ENCODE data around the gene SYNE2. TPM values are rescaled to one million over a fixed set of nuclear protein-coding genes. Genes with fewer than 3 reads are reported as not detected.
"Not testable (repeated sequence)": the region's sequence is repeated elsewhere in the genome, so short reads cannot be mapped to it uniquely, and the experiment has no call there.

The SYNE2 gene
- total and polyA plus RNA-seq, 4 donors = 12.0 to 79.9 (median 19.5) TPM

- Histone ChIP-seq H3K27me3 (ENCODE audit: control insufficient read depth in 4 of 4, insufficient read depth in 4 of 4, low read length in 3 of 4) (no peaks in the 10 kb centered on the region), H3K4me1 (ENCODE audit: control insufficient read depth in 4 of 4, insufficient read depth in 4 of 4, low read length in 3 of 4) (no peaks in the 10 kb centered on the region), H3K36me3 (ENCODE audit: control insufficient read depth in 4 of 4, insufficient read depth in 3 of 4, low read depth in 1 of 4, low read length in 3 of 4) (no peaks in the 10 kb centered on the region), H3K9me3 (ENCODE audit: control insufficient read depth in 4 of 4, low read length in 3 of 4) (no peaks in the 10 kb centered on the region), H3K27ac (ENCODE audit: low read depth in 1 of 2, low read length in 2 of 2) (no peak overlapping the region), H3K9ac (ENCODE audit: low read depth in 1 of 2, low read length in 2 of 2) (no peak overlapping the region), H3K4me3 (ENCODE audit: low read depth in 1 of 3, low read length in 3 of 3) (no peak overlapping the region)
- TF ChIP-seq SP1 (IDR thresholded peaks at IDR 0.05) (no peak), RXRA (IDR thresholded peaks at IDR 0.05) (no peak), RAD21 (IDR thresholded peaks at IDR 0.05) (no peak), HNF4A (conservative IDR thresholded peaks at IDR 0.05) (no peak)
- 95% methylated on average over 4 of the region's 5 CpGs for WGBS
- DNase-seq (ENCODE audit: low spot score) = no peak
Measured at GRCh38 chr14:64038841-64039542, 186.2 kb downstream of the SYNE2 start.

GRCh38 chr14:64040044-64040443, 187.2 kb downstream of the SYNE2 start:
- Histone ChIP-seq H3K27me3 (ENCODE audit: control insufficient read depth in 4 of 4, insufficient read depth in 4 of 4, low read length in 3 of 4) (no peaks in the 10 kb centered on the region), H3K36me3 (ENCODE audit: control insufficient read depth in 4 of 4, insufficient read depth in 3 of 4, low read depth in 1 of 4, low read length in 3 of 4) (no peaks in the 10 kb centered on the region), H3K4me1 (ENCODE audit: control insufficient read depth in 4 of 4, insufficient read depth in 4 of 4, low read length in 3 of 4) (no peaks in the 10 kb centered on the region), H3K9me3 (ENCODE audit: control insufficient read depth in 4 of 4, low read length in 3 of 4) (no peaks in the 10 kb centered on the region), H3K27ac (ENCODE audit: low read depth in 1 of 2, low read length in 2 of 2) (no peak overlapping the region), H3K9ac (ENCODE audit: low read depth in 1 of 2, low read length in 2 of 2) (no peak overlapping the region), H3K4me3 (ENCODE audit: low read depth in 1 of 3, low read length in 3 of 3) (no peak overlapping the region)
- DNase-seq (ENCODE audit: low spot score) = no peak
- 92% methylated on average over 2 of the region's 2 CpGs for WGBS
- no peak for TF ChIP-seq YY1 (IDR thresholded peaks at IDR 0.05)
- TF ChIP-seq CTCF (IDR thresholded peaks at IDR 0.05; ENCODE audit: low read depth, low read length, missing input control) = peak; percentile 7
- TF ChIP-seq RAD21 (IDR thresholded peaks at IDR 0.05) = peak; percentile 49 to 62

- H3K9ac ChIP-seq (ENCODE audit: low read depth in 1 of 2, low read length in 2 of 2); DNase-seq (ENCODE audit: low spot score); H3K4me1 ChIP-seq (ENCODE audit: control insufficient read depth in 4 of 4, insufficient read depth in 4 of 4, low read length in 3 of 4); H3K27me3 ChIP-seq (ENCODE audit: control insufficient read depth in 4 of 4, insufficient read depth in 4 of 4, low read length in 3 of 4); H3K36me3 ChIP-seq (ENCODE audit: control insufficient read depth in 4 of 4, insufficient read depth in 3 of 4, low read depth in 1 of 4, low read length in 3 of 4); H3K27ac ChIP-seq (ENCODE audit: low read depth in 1 of 2, low read length in 2 of 2); H3K9me3 ChIP-seq (ENCODE audit: control insufficient read depth in 4 of 4, low read length in 3 of 4); H3K4me3 ChIP-seq (ENCODE audit: low read depth in 1 of 3, low read length in 3 of 3): not testable (repeated sequence)
- WGBS = 98% methylated on average over 6 of the region's 6 CpGs
Measured at GRCh38 chr14:64043296-64043695, 190.5 kb downstream of the SYNE2 start.

GRCh38 chr14:64045091-64045490, 192.3 kb downstream of the SYNE2 start:
- H3K4me1 ChIP-seq (ENCODE audit: control insufficient read depth in 4 of 4, insufficient read depth in 4 of 4, low read length in 3 of 4) = no peaks in the 10 kb centered on the region
- H3K9ac ChIP-seq (ENCODE audit: low read depth in 1 of 2, low read length in 2 of 2) = no peak overlapping the region
- no peak overlapping the region for H3K27ac ChIP-seq (ENCODE audit: low read depth in 1 of 2, low read length in 2 of 2)
- 73% methylated on average over 2 of the region's 2 CpGs for WGBS
- peaks cover 0 to 2% (median under 1%) of the 10 kb centered on the region in 4 donors for H3K36me3 ChIP-seq (ENCODE audit: control insufficient read depth in 4 of 4, insufficient read depth in 3 of 4, low read depth in 1 of 4, low read length in 3 of 4)
- H3K27me3 ChIP-seq (ENCODE audit: control insufficient read depth in 4 of 4, insufficient read depth in 4 of 4, low read length in 3 of 4) = no peaks in the 10 kb centered on the region
- H3K4me3 ChIP-seq (ENCODE audit: low read depth in 1 of 3, low read length in 3 of 3) = no peak overlapping the region
- no peaks in the 10 kb centered on the region for H3K9me3 ChIP-seq (ENCODE audit: control insufficient read depth in 4 of 4, low read length in 3 of 4)
- no peak for DNase-seq (ENCODE audit: low spot score)
- TF ChIP-seq FOXA1 (IDR thresholded peaks at IDR 0.05) (no peak), CTCF (IDR thresholded peaks at IDR 0.05; ENCODE audit: low read depth, low read length, missing input control) (no peak), EGR1 (IDR thresholded peaks at IDR 0.05; ENCODE audit: low read depth in 2 of 2) (no peak), REST (IDR thresholded peaks at IDR 0.05) (no peak), RAD21 (IDR thresholded peaks at IDR 0.05) (no peak), ATF3 (IDR thresholded peaks at IDR 0.05) (no peak), JUND (IDR thresholded peaks at IDR 0.05) (no peak), TAF1 (conservative IDR thresholded peaks at IDR 0.05) (no peak), ZBTB33 (IDR thresholded peaks at IDR 0.05) (no peak)

All from liver (tissue), 9 donors.